Adrenal gland (tissue), 5 donors: ENCODE data around the gene VPS13D.

Experiments used
- POLR2A ChIP-seq, 2 donors: fragments of 450-650 bp; IDR thresholded peaks; one replicate each; pipeline ENCODE4 v1.6.1; 2017; ENCODE audit warnings: antibody characterized with exemption in 2 of 2, mild to moderate bottlenecking in 2 of 2, moderate library complexity in 1 of 2
- TF ChIP-seq, protein P1 (sequence below), 6 experiments: fragments of 450-650 bp in 4 of 6; fragments of 200-600 bp in 2 of 6; sonication (generic) in 1 of 6; IDR thresholded peaks; 1 replicate in 5 of 6; 2 replicates in 1 of 6; pipeline versions ENCODE4 v1.5.1 to v1.8.0; 2016 to 2021; ENCODE audit warnings: antibody characterized with exemption in 6 of 6, mild to moderate bottlenecking in 2 of 6, moderate library complexity in 1 of 6
- donor health status: DM: no; HTN: no; CAD: no.

DNA sequence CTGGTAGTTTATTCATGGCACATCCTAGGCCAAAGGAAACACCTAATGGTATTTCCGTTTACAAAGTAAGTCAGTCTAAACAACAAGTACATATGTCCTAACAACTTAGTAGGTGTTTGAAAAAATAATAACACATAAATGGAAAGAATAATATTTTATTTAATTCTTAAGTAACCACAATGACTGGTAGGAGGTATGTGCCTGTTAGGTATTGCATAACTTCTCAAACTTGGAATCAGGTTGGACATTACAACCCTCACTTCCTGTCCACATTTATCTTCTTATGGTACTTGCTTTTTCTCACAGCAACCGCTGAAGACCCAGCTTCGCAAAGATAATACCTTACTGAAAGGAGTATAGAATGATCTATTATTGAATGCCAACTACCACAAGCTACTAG is 64.2 kb downstream of the VPS13D start:
- TF ChIP-seq, protein P1, sequence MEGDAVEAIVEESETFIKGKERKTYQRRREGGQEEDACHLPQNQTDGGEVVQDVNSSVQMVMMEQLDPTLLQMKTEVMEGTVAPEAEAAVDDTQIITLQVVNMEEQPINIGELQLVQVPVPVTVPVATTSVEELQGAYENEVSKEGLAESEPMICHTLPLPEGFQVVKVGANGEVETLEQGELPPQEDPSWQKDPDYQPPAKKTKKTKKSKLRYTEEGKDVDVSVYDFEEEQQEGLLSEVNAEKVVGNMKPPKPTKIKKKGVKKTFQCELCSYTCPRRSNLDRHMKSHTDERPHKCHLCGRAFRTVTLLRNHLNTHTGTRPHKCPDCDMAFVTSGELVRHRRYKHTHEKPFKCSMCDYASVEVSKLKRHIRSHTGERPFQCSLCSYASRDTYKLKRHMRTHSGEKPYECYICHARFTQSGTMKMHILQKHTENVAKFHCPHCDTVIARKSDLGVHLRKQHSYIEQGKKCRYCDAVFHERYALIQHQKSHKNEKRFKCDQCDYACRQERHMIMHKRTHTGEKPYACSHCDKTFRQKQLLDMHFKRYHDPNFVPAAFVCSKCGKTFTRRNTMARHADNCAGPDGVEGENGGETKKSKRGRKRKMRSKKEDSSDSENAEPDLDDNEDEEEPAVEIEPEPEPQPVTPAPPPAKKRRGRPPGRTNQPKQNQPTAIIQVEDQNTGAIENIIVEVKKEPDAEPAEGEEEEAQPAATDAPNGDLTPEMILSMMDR (IDR thresholded peaks at IDR 0.05): no peak
- TF ChIP-seq POLR2A (IDR thresholded peaks at IDR 0.05): no peak
